MCF 10A (cell line): ENCODE data around the gene HTRA2. TPM values are rescaled to one million over a fixed set of nuclear protein-coding genes. Genes with fewer than 3 reads are reported as not detected.
A peak's percentile ranks its signal among the peaks of the same experiment; 100 is the strongest.

Source experiments
- BruUV-seq: library from RNA; stranded (reverse); fragments of 400-500 nt; replicated peaks from 2 replicates; lab custom pipeline; 2021; lab: Mats Ljungman, UMichigan
- CTCF ChIA-PET: fragments of 300-600 bp; sonication (Branson Sonifier 250); formaldehyde crosslinking; extraction: SDS; loops from one replicate; lab custom pipeline; 2021; ENCODE audit warnings: antibody characterized with exemption, inconsistent platforms; lab: Yijun Ruan, JAX
- POLR2A ChIA-PET: fragments of 300-600, 350-650 bp; sonication (Branson Sonifier 250); formaldehyde crosslinking; extraction: SDS; loops from one replicate; lab custom pipeline; 2020; ENCODE audit warnings: antibody characterized with exemption, inconsistent platforms; lab: Yijun Ruan, JAX
- DNase-seq: peaks from one replicate; pipeline ENCODE4 v3.0.0-alpha.2; 2018; ENCODE audit not compliant: unreplicated experiment
- H3K27ac Mint-ChIP-seq: one replicate; pipeline ENCODE4 v1.8.0; 2022; ENCODE audit warnings: mild to moderate bottlenecking, low read depth, mixed read lengths; ENCODE audit not compliant: unreplicated experiment
- H3K27me3 Mint-ChIP-seq: one replicate; pipeline ENCODE4 v1.8.0; 2022; ENCODE audit warnings: mixed read lengths; ENCODE audit not compliant: insufficient read depth, unreplicated experiment
- H3K36me3 Mint-ChIP-seq: one replicate; pipeline ENCODE4 v1.8.0; 2022; ENCODE audit warnings: mild to moderate bottlenecking, moderate library complexity, mixed read lengths; ENCODE audit not compliant: insufficient read depth, unreplicated experiment
- H3K4me1 Mint-ChIP-seq: one replicate; pipeline ENCODE4 v1.8.0; 2022; ENCODE audit warnings: mixed read lengths; ENCODE audit not compliant: insufficient read depth, unreplicated experiment
- H3K4me3 Mint-ChIP-seq: one replicate; pipeline ENCODE4 v1.8.0; 2022; ENCODE audit warnings: mild to moderate bottlenecking, moderate library complexity, mixed read lengths; ENCODE audit not compliant: unreplicated experiment
- H3K9me3 Mint-ChIP-seq: one replicate; pipeline ENCODE4 v1.8.0; 2022; ENCODE audit warnings: mixed read lengths; ENCODE audit not compliant: unreplicated experiment
- CTCF ChIP-seq: fragments of 200-600 bp; IDR thresholded peaks from one replicate; pipeline ENCODE4 v1.8.0; 2022; ENCODE audit warnings: antibody characterized with exemption, mild to moderate bottlenecking; ENCODE audit not compliant: unreplicated experiment
- intact Hi-C: fragments of 100-400 bp; cut with micrococcal nuclease; formaldehyde crosslinking; loops from 2 replicates; pipeline ENCODE4 v1.14.1; 2022
- total RNA-seq: library from RNA; stranded (reverse); gene quantifications from 2 replicates; pipeline ENCODE4 v1.2.3, GENCODE V29; 2022

HTRA2 gene
- total RNA-seq, 1 experiment from 2014 or later = 27.6 TPM

GRCh38 chr2:74535440-74535965 is 5.8 kb downstream of the HTRA2 start:
- intact Hi-C loops = no loop called here
- Mint-ChIP-seq H3K36me3 (no peaks in the 10 kb centered on the region), H3K9me3 (no peaks in the 10 kb centered on the region), H3K27ac (no peak overlapping the region), H3K4me1 (peaks cover 18% of the 10 kb centered on the region), H3K27me3 (no peaks in the 10 kb centered on the region), H3K4me3 (no peak overlapping the region)
- DNase-seq = no peak
- ChIA-PET CTCF (interaction anchor here (0.6 to 0.9 kb wide), 2 partner anchors 52 to 382 kb away, joined by 4 read pairs; partner anchors contain the start of genes CCDC142 and TTC31), POLR2A (no interaction called here)
- BruUV-seq = no TSS peak
- no peak for TF ChIP-seq CTCF

GRCh38 chr2:74536166-74536950 is 6.6 kb downstream of the HTRA2 start:
- Mint-ChIP-seq H3K4me3 (no peak overlapping the region), H3K27ac (peak overlapping the region; percentile 49), H3K9me3 (no peaks in the 10 kb centered on the region), H3K4me1 (peaks cover 13% of the 10 kb centered on the region), H3K36me3 (no peaks in the 10 kb centered on the region), H3K27me3 (no peaks in the 10 kb centered on the region)
- POLR2A ChIA-PET = no interaction called here
- CTCF ChIA-PET = interaction anchor here (0.6 to 0.9 kb wide), 2 partner anchors 53 to 381 kb away, joined by 4 read pairs; partner anchors contain the start of genes CCDC142 and TTC31
- DNase-seq = no peak
- TF ChIP-seq CTCF = no peak
- BruUV-seq = no TSS peak
- intact Hi-C loops = no loop called here

- BruUV-seq = no TSS peak
- no peak for TF ChIP-seq CTCF
Observed at GRCh38 chr2:74537140-74537539, 7.4 kb downstream of the HTRA2 start.

GRCh38 chr2:74538881-74539339 is 9.2 kb downstream of the HTRA2 start:
- Mint-ChIP-seq H3K27me3 (no peaks in the 10 kb centered on the region), H3K27ac (no peak overlapping the region), H3K36me3 (no peaks in the 10 kb centered on the region), H3K4me1 (peaks cover 6% of the 10 kb centered on the region), H3K9me3 (no peaks in the 10 kb centered on the region), H3K4me3 (no peak overlapping the region)
- no TSS peak for BruUV-seq
- no peak for TF ChIP-seq CTCF
- POLR2A ChIA-PET = interaction anchor here (0.8 to 1.2 kb wide), 3 partner anchors 10 to 1137 kb away, joined by 4 to 5 read pairs (median 4); partner anchors contain the start of genes AUP1 and HTRA2
- DNase-seq = no peak
- intact Hi-C loops = no loop called here
- CTCF ChIA-PET = interaction anchor here (0.5 to 1.0 kb wide), 3 partner anchors 10 to 55 kb away, joined by 3 to 4 read pairs (median 3); no protein-coding TSS in a partner anchor

More at GRCh38 chr2:74537140-74537539, 7.4 kb downstream of the HTRA2 start:
- Mint-ChIP-seq H3K36me3 (no peaks in the 10 kb centered on the region), H3K27me3 (no peaks in the 10 kb centered on the region), H3K9me3 (no peaks in the 10 kb centered on the region), H3K4me1 (peaks cover 8% of the 10 kb centered on the region), H3K4me3 (no peak overlapping the region), H3K27ac (peak overlapping the region; percentile 49)
- ChIA-PET POLR2A (interaction anchor here (0.7 kb wide), 1 partner anchor 54 kb away, joined by 3 read pairs; the partner anchor contains the start of genes CCDC142 and TTC31), CTCF (no interaction called here)
- DNase-seq = peak; percentile 33
- intact Hi-C loops = no loop called here
